Stimulated activated naive CD4-positive, alpha-beta T cell treated with Interleukin-2 at 50 U/mL for 16 hours (primary cell): ENCODE measurements around the gene TSPAN32.
A peak's percentile ranks its signal among the peaks of the same experiment; 100 is the strongest.

Source experiments
- DNase-seq: peaks from one replicate; lab custom pipeline; 2025; lab: John Stamatoyannopoulos, UW

TSPAN32 gene

GRCh38 chr11:2304506-2305139 lies 2.8 kb downstream of the TSPAN32 start:
- no peak for DNase-seq

- DNase-seq = peak; percentile 76
Measured at GRCh38 chr11:2305140-2305778, 3.4 kb downstream of the TSPAN32 start.

DNA sequence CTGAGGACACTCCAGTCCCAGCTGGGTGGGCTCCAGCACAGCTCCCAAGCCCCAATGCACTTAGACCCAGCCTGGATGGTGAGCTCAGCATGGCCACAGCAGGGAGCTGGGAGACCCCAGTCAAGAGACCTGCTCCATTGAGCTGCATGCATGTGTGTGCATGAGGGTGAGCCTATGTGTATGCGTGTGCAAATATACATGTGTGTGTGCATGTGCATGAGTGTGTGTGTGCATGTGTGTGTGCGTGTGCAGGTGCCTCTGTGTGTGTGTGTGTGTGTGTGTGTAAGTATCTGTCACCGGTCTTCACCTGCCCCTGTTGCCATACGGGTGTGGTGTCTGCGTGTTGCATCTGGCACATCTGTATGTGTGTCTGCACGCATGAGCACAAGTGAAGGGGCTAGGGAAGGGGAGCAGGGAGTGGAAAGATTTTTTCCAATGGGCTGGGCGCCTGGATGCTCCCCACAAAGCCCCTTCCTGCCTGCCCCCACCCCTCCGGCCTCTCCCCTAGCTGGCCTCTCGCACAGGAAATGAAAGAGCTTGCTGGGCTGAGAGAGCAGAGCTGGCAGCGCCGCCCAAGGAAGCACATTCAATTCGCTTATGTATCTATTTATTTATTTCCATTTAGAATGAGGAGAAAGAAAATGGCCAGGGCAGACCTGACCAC lies 4.1 kb downstream of the TSPAN32 start:
- DNase-seq = no peak

GRCh38 chr11:2306452-2306823 lies 4.6 kb downstream of the TSPAN32 start:
- no peak for DNase-seq

GRCh38 chr11:2306877-2307500 lies 5.2 kb downstream of the TSPAN32 start:
- no peak for DNase-seq

GRCh38 chr11:2307501-2308331 lies 5.9 kb downstream of the TSPAN32 start:
- DNase-seq = no peak

DNA sequence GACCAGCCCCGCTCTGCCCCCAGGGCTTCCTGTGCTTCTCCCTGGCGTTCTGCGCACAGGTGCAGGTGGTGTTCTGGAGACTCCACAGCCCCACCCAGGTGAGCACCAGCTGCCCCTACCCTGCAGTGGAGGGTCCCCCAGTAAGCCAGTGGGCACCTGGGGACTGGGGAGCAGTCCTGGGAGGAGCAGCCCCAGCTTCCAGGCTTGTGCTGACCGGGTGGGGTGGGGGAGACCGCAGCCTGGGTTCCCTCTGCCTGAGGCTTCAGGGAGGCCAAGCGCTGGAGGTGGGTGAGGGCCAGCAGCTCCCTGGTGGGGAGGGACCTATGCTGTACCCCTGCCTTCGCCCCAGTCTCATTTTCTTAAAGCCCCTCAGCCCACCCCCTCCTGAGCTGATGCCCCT lies 6.9 kb downstream of the TSPAN32 start:
- no peak for DNase-seq

DNA sequence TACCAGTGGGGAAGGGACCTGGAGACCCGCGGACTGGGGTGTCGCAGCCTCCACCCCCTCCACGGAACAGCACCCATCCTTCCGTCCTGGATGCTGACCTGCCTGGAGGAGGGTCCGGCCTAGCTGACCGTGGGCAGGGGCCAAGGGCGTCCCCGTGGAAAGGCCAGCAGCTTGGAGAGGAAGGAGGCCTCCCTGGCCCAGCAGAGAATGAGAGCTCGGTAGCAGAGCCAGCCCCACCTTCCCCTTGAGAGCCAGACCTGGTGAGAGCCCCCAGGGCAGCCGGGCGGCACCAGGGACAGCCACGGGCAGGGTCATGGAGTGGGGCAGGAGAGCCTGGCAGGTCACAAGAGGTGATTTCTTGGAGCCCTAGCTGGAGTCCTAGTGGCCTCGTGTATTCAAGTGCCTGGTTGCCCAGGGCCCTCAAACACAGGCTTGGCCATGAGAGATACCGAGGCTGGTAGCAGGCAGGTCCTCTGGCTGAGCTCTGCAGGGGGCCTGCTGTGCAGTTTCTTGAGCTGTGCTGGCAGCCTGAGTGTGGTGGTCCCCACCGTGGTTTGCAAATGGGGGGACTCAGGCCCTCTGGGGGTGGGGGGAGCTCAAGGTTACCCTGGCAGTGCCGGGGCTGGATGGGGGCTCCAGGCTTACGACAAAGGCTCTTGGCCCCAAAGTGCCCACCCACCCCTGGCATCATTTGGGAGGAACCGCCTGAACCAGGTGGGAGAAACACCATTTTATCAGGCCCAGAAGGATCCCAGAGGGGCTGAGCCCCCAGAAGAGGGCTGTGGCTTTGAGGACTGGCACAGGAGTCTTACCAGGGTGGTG lies 7.6 kb downstream of the TSPAN32 start:
- DNase-seq = no peak

GRCh38 chr11:2310073-2310785 lies 8.4 kb downstream of the TSPAN32 start:
- no peak for DNase-seq

DNA sequence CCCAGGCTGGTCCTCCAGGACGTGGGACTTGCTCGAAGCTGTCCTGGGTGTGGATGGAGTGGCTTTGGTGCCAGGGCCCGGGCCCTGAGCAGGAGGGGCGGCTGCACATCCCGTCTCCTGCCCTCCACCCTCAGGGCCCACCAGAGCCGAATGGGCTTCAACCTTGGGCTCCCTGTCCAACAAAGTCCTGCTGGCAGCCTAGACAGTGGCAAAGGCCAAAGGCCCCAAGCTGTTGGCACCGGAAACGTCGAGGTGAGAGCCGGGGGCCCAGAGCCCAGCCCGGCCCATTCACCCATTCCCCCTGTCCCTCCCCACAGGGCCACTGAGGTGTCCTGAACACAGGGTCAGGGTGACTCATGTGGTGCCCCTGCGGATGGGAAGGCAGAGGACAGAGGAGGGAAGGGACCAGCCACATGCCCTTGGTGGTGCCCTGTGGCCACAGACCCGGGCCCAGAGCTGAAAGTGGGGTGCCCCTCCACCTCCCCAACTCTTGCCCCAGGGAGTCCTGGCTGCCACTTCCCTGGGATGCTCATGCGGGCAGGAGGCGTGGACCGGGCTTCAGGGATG lies 9.1 kb downstream of the TSPAN32 start:
- DNase-seq = no peak

DNA sequence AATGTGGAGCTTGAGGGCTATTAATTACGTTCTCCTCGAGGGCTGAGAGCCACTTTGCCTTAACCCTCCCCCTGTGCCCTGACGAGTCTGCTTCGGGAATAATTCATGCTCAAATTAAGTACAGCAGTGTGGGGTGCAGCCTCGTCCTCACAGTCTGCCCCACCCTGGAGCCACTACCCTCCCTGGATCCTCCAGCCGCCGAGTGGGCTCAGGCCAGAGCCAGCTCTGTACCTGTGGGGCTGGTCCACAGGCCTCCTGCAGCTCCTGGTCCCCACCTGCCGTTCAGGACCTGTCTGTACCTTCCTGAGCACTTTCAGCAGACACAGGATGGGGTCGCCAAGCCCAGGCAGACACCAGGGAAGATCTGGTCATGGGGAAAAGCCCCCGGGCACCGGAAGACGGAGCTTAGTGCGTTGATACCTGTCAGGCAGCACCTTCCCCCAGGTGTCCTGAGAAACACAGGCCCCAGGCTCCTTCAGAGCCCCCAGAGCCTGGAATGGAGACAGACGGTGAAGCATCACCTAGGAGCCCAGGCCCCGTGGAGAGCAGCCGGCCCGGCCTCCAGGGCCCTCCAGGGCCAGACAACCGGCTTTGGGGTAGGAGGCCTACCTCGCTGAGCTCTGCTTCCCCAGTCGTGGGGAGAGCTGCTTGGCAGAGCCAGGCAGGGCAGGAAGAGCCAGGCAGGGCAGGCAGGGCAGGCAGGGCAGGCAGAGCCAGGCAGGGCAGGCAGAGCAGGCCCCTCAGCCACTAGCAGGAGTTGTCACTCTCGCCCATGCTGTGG lies 9.7 kb downstream of the TSPAN32 start:
- DNase-seq = no peak

DNA sequence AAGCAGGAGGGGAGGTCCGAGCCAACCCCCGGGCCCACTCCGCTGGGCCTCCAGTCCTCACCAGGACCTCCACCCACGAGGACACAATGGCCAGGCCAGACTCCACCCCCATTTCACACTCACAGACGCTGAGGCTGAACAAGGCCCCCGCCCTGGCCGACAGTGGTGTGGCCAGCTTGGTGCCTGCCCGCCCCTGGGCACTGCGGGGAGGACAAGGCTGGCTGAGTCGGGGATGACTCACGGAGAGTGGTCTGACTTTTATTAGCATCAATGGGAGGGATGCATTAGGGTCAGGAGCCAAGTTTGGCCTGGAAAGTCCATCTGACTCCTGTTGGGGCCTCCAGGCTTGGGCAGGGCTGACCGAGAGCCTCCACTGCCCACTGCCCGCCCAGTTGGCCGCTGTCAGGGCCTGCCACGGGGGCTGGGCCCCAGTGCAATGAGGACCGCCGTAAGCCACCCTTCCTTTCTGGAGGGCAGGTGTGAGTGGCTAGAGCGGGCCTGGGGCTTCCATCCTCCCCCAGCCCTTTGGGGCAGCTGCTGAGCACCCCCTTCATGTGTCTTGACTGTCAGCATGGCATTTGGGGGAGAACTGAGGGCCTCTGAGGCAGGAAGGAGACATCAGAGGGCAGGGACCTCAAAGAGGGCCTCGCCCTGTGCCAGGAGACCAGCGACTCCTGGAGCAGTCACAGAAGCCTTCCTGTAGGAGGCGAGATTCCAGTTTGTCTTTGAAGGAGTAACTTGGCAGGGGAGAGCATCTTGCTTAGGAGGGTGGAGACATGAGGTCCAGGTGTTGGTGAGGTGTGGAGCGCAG lies 10.6 kb downstream of the TSPAN32 start:
- DNase-seq = no peak

DNA sequence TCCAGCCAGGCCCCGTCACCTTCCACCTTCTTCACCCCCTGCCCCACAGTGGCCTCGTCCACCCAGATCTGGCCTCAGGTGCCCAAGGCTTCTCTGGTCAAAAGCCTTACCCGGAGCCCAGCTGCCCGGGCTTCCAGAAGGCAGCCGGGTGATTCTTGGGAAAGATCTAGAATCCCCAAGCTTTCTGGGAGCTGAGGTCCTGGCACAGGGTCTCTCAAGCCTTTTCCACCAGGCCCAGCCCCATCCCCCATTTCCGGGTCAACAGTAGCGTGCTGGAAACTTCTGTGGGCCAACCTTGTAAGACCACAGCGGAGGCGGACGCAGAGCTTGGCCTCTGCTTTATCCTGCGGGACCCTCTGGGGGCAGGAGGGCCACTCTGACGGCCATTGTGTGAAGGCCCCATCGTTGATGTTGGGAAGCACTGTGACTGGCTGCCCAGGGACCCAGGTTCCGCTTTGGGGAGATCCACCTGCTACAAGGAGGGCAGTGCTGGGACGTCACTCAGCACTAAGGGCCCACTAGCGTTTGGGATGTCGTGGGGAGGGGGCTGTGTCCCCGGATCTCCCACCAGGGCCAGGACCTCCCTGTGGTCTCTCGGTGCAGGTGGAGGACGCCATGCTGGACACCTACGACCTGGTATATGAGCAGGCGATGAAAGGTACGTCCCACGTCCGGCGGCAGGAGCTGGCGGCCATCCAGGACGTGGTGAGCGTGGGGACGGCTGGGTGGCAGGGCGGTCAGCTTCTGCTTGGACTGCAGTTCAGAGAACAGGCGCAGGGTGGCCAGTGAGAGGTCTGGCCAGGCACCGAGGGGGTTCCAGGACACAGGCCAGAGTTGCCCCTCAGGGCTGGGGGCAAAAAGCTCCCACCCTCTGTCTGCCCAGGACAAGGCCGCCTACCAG lies 11.5 kb downstream of the TSPAN32 start:
- no peak for DNase-seq

DNA sequence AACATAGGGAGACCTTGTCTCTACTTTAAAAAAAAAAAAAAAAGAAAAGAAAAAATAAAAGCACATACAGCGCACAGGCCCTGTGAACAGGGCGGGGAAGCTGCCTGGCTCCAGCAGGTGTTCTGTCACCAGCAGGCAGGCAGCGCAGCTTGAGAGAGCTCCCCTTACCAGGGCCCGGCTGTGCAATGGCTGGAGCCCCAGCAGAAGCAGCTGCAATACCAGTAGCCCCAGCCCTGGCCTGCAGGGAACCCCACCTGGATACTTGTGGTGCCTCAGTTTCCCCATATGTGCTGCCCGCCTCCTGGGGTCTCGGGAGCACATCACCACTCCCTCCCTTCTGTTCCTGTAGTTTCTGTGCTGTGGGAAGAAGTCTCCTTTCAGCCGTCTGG lies 12.3 kb downstream of the TSPAN32 start:
- no peak for DNase-seq

DNA sequence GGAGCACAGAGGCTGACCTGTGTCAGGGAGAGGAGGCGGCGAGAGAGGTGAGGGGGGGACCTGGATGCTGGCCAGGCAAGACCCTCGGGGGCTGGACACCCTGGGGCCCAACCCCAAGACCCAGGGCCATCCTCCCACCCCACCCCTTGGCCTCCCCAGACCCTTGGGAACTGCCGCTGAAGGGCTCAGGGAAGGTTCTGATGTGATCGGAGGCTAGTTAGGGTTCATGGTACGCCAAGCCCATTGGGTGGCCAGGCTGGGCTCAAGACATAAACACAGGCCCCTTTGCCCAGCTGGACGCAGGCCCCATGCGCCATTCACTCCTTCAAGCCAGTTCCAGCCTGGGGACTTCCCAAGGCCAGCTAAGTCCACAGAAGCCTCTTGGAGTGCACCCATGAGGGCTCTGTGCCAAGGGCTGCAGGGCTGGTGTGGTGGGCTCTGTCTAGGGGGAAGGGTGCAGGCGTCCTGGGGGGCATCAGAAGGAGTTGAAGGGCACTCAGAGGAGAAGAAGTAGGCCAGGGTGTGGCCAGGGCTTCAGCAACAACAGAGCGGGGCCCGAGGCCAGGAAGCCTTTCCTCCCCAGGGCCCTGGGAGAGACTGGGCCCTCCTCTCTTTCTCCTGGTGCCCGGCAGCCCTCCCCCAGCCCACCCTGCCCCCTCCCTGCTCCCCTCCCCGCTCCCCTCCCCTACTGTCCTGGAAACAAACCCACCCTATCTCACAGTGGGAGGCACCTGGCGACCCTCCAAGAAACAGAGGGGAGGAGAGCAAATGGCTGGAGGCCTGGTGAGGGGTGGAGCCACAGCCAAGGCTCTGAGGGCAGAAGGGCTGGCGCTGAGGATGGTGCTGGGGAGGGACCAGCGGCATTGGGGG lies 12.9 kb downstream of the TSPAN32 start:
- no peak for DNase-seq

GRCh38 chr11:2315395-2316168 lies 13.8 kb downstream of the TSPAN32 start:
- no peak for DNase-seq
